HepG2 (cell line): ENCODE data around the gene KIF27. TPM values are rescaled to one million over a fixed set of nuclear protein-coding genes. Genes with fewer than 3 reads are reported as not detected.

Source experiments
- ATAC-seq: fragments of 200-7000 bp; cut with Tn5 transposase; 3 replicates; pipeline ENCODE4 v1.9.1; 2020; ENCODE audit warnings: mild to moderate bottlenecking, moderate library complexity
- BruUV-seq: library from RNA; stranded (reverse); fragments of 400-500 nt; replicated peaks from 2 replicates; lab custom pipeline; 2021; lab: Mats Ljungman, UMichigan
- CTCF ChIA-PET: fragments of 300-600 bp; formaldehyde crosslinking; extraction: SDS; loops from one replicate; lab custom pipeline; 2021; ENCODE audit warnings: low total read pairs, inconsistent platforms, low intra/inter-chr PET ratio; lab: Yijun Ruan, JAX
- POLR2A ChIA-PET: fragments of 350-600 bp; sonication (Branson Sonifier 250); formaldehyde crosslinking; loops from one replicate; lab custom pipeline; 2020; ENCODE audit warnings: antibody characterized with exemption, inconsistent platforms; lab: Yijun Ruan, JAX
- DNase-seq: peaks from one replicate; pipeline ENCODE4 v3.0.0-alpha.2; 2015; ENCODE audit warnings: low spot score
- FAIRE-seq: peaks from 3 replicates; lab custom pipeline; 2011; peaks lifted over from hg19 to GRCh38; lab: Jason Lieb, UNC
- H2AFZ ChIP-seq: one replicate; pipeline ENCODE4 v1.6.1; 2011; ENCODE audit warnings: low read length, inconsistent platforms
- H3K27ac ChIP-seq: fragments of 300-600 bp; 3 replicates; pipeline ENCODE4 v1.8.0; 2011; ENCODE audit warnings: mixed run types, mild to moderate bottlenecking, mixed read lengths, low read length, inconsistent platforms; ENCODE audit not compliant: insufficient read depth; ENCODE audit errors: extremely low read length
- H3K27me3 ChIP-seq, 2 experiments: fragments of 200-600 bp in 1 of 2; 2 replicates in 1 of 2; 3 replicates in 1 of 2; pipeline versions ENCODE4 v1.6.0 to v1.8.0; 2011; ENCODE audit warnings: low read length in 2 of 2, mild to moderate bottlenecking in 2 of 2, moderate library complexity in 2 of 2, inconsistent platforms in 1 of 2; ENCODE audit not compliant: insufficient read depth in 2 of 2, control insufficient read depth in 1 of 2
- H3K36me3 ChIP-seq, 2 experiments: fragments of 200-600 bp in 1 of 2; replicated peaks in 1 of 2; 2 replicates in 1 of 2; 3 replicates in 1 of 2; pipeline versions ENCODE4 v1.5.1 to v1.8.0; 2011; ENCODE audit warnings: low read length in 2 of 2, inconsistent platforms in 1 of 2; ENCODE audit not compliant: insufficient read depth in 2 of 2, control insufficient read depth in 1 of 2
- H3K4me1 ChIP-seq: 2 replicates; pipeline ENCODE4 v1.5.1; 2012; ENCODE audit warnings: low read length, inconsistent platforms; ENCODE audit not compliant: insufficient read depth
- H3K4me2 ChIP-seq: 2 replicates; pipeline ENCODE4 v1.6.0; 2011; ENCODE audit warnings: low read depth, low read length, inconsistent platforms
- H3K4me3 ChIP-seq, 3 experiments: fragments of 200-600 bp in 1 of 3; sonication (generic), shearing (Covaris generic) in 1 of 3; replicated peaks in 1 of 3; 2 replicates each; pipeline ENCODE4 v1.5.1; 2011 to 2016; ENCODE audit warnings: low read length in 3 of 3, inconsistent platforms in 2 of 3, low read depth in 2 of 3, mild to moderate bottlenecking in 2 of 3, control low read depth in 1 of 3, mixed read lengths in 1 of 3; ENCODE audit not compliant: insufficient read depth in 1 of 3
- H3K79me2 ChIP-seq: one replicate; pipeline ENCODE4 v1.6.1; 2011; ENCODE audit warnings: low read length, inconsistent platforms; ENCODE audit not compliant: insufficient read depth
- H3K9ac ChIP-seq: 2 replicates; pipeline ENCODE4 v1.6.0; 2011; ENCODE audit warnings: mild to moderate bottlenecking, low read depth, low read length, inconsistent platforms; ENCODE audit not compliant: insufficient read depth
- H3K9me3 ChIP-seq: 2 replicates; pipeline ENCODE4 v1.5.1; 2012; ENCODE audit warnings: mild to moderate bottlenecking, low read length
- H4K20me1 ChIP-seq: 2 replicates; pipeline ENCODE4 v1.6.0; 2011; ENCODE audit warnings: inconsistent platforms, mild to moderate bottlenecking, low read length, moderate library complexity; ENCODE audit not compliant: insufficient read depth
- AGO2 ChIP-seq: fragments of 200-400 bp; formaldehyde crosslinking; optimal IDR thresholded peaks from 2 replicates; pipeline ENCODE3; 2017; ENCODE audit warnings: mild to moderate bottlenecking, low read depth, low read length, moderate library complexity
- ISL2 ChIP-seq: sonication (generic); formaldehyde crosslinking; IDR thresholded peaks from 2 replicates; pipeline ENCODE4 v1.5.0; 2020; ENCODE audit warnings: missing genetic modification reagents
- KLF16 ChIP-seq, 2 experiments: sonication (generic) in 1 of 2; formaldehyde crosslinking in 1 of 2; IDR thresholded peaks; 2 replicates each; pipeline versions ENCODE4 v1.6.1 to v1.8.0; 2016 to 2023; ENCODE audit warnings: missing genetic modification reagents in 2 of 2, missing compliant biosample characterization in 1 of 2
- PAF1 ChIP-seq: IDR thresholded peaks from 2 replicates; pipeline ENCODE4 v1.6.1; 2016; ENCODE audit warnings: missing genetic modification reagents, missing compliant biosample characterization
- POLR2A ChIP-seq, 2 experiments: IDR thresholded peaks; 2 replicates each; pipeline ENCODE4 v1.6.1; 2011; ENCODE audit warnings: low read depth in 2 of 2, low read length in 2 of 2, mild to moderate bottlenecking in 1 of 2, moderate library complexity in 1 of 2; ENCODE audit not compliant: insufficient read depth in 1 of 2
- POLR2AphosphoS2 ChIP-seq: IDR thresholded peaks from 2 replicates; pipeline ENCODE4 v1.6.1; 2011; ENCODE audit warnings: low read depth, low read length, improper control_type of control experiment
- POLR2G ChIP-seq: fragments of 200-400 bp; formaldehyde crosslinking; IDR thresholded peaks from 2 replicates; pipeline ENCODE4 v1.6.1; 2018; ENCODE audit warnings: mild to moderate bottlenecking, low read depth, low read length, moderate library complexity
- RBM22 ChIP-seq: fragments of 200-400 bp; formaldehyde crosslinking; optimal IDR thresholded peaks from 2 replicates; pipeline ENCODE3; 2017; ENCODE audit warnings: mild to moderate bottlenecking, low read length, moderate library complexity
- SALL2 ChIP-seq: sonication (generic); formaldehyde crosslinking; IDR thresholded peaks from 2 replicates; pipeline ENCODE4 v1.8.1; 2023; ENCODE audit warnings: mild to moderate bottlenecking, missing genetic modification reagents, inconsistent platforms
- SOX6 ChIP-seq, 2 experiments: fragments of 450-650 bp in 1 of 2; sonication (generic) in 1 of 2; formaldehyde crosslinking in 1 of 2; IDR thresholded peaks; 2 replicates each; pipeline versions ENCODE4 v1.4.0 to v1.6.1; 2017 to 2020; ENCODE audit warnings: antibody characterized with exemption in 1 of 2, mild to moderate bottlenecking in 1 of 2, missing genetic modification reagents in 1 of 2
- ZNF646 ChIP-seq: sonication (generic); formaldehyde crosslinking; IDR thresholded peaks from 2 replicates; pipeline ENCODE4 v1.9.0; 2021; ENCODE audit warnings: mild to moderate bottlenecking, missing genetic modification reagents
- WGBS: methylation state at CpG from one replicate; pipeline ENCODE4 v1.1.6; 2017; ENCODE audit warnings: low lambda C conversion rate; 5-methylcytosine and 5-hydroxymethylcytosine counted together
- in situ Hi-C: cut with HindIII; loops from 2 replicates; pipeline ENCODE4 v1.10.0; 2017; ENCODE audit warnings: low pct_unique_long_range_greater_than_20kb; ENCODE audit not compliant: extremely low pct_ligation_motif_present
- intact Hi-C: fragments of 100-400 bp; cut with micrococcal nuclease; formaldehyde crosslinking; loops from one replicate; pipeline ENCODE4 v1.10.0; 2022; ENCODE audit not compliant: unreplicated experiment
- polyA plus RNA-seq, 8 experiments: library from polyadenylated mRNA; depleted of rRNA in 3 of 8; stranded (reverse) in 7 of 8; unstranded in 1 of 8; fragments of >200 nt; fragmentation: Illumina TruSeq in 4 of 8; extraction: Trizol in 4 of 8; gene quantifications; 2 replicates each; pipeline versions ENCODE4 v1.2.1 to v1.2.3, GENCODE V29; 2011 to 2016; ENCODE audit warnings: low read depth in 4 of 8, missing spikeins in 1 of 8, mixed read lengths in 1 of 8; ENCODE audit not compliant: insufficient read depth in 1 of 8
- total RNA-seq, 5 experiments: library from RNA; depleted of rRNA; stranded (reverse); fragments of >200 nt; fragmentation: Illumina TruSeq; extraction: Trizol; gene quantifications; 2 replicates each; pipeline ENCODE4 v1.2.3, GENCODE V29; 2016; ENCODE audit warnings: low read depth in 1 of 5
- TF ChIP-seq, protein P1 (sequence below): IDR thresholded peaks from 2 replicates; pipeline ENCODE4 v1.6.1; 2016; ENCODE audit warnings: missing genetic modification reagents, missing compliant biosample characterization
- TF ChIP-seq, protein P2 (sequence below), 2 experiments: sonication (generic) in 1 of 2; formaldehyde crosslinking in 1 of 2; IDR thresholded peaks; 2 replicates each; pipeline versions ENCODE4 v1.5.1 to v1.6.1; 2011 to 2020; ENCODE audit warnings: borderline replicate concordance in 1 of 2, low read depth in 1 of 2, low read length in 1 of 2, mild to moderate bottlenecking in 1 of 2, missing genetic modification reagents in 1 of 2, moderate library complexity in 1 of 2

Gene KIF27
- total and polyA plus RNA-seq, 2 of the 13 experiments (the other 11 are each of a cell fraction or from before 2014, with no cell fraction given) = 0.95 to 4.1 TPM

GRCh38 chr9:83965350-83966208, 44.3 kb upstream of the KIF27 start:
- peak; percentile 73 for DNase-seq
- ATAC-seq = peak; percentile 39
- H3K27me3 ChIP-seq = no peaks in the 10 kb centered on the region
- H2AFZ ChIP-seq = no peak overlapping the region
- intact Hi-C loops (no loop called here), in situ Hi-C loops (no loop called here)
- peak overlapping the region; percentile 17 for H3K27ac ChIP-seq
- H3K4me1 ChIP-seq = peaks cover 9% of the 10 kb centered on the region
- H3K9me3 ChIP-seq = no peaks in the 10 kb centered on the region
- no peak overlapping the region for H3K4me2 ChIP-seq
- BruUV-seq = no TSS peak
- H4K20me1 ChIP-seq = peaks cover 11% of the 10 kb centered on the region
- no peak overlapping the region for H3K4me3 ChIP-seq
- H3K36me3 ChIP-seq = peaks cover 3 to 23% of the 10 kb centered on the region in 2 experiments; a peak in 3 of 5 replicates
- H3K79me2 ChIP-seq = no peaks in the 10 kb centered on the region
- FAIRE-seq = no peak
- CTCF ChIA-PET = no interaction called here
- 72% methylated on average over 11 of the region's 11 CpGs for WGBS
- H3K9ac ChIP-seq = no peak overlapping the region
- POLR2A ChIA-PET = interaction anchor here (1.2 to 2.1 kb wide), 2 partner anchors 9 to 15 kb away, joined by 7 to 20 read pairs; partner anchors contain the start of genes HNRNPK and RMI1
- TF ChIP-seq POLR2A (IDR thresholded peaks at IDR 0.05; ENCODE audit: insufficient read depth in 1 of 2, low read depth in 2 of 2, low read length in 2 of 2) = peak; percentile 10 to 56; a peak in 3 of 4 replicates
- TF ChIP-seq, protein P1, sequence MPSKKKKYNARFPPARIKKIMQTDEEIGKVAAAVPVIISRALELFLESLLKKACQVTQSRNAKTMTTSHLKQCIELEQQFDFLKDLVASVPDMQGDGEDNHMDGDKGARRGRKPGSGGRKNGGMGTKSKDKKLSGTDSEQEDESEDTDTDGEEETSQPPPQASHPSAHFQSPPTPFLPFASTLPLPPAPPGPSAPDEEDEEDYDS = no peak
- peak; percentile 72; the same call in 1 of the 2 replicates for TF ChIP-seq POLR2G
- TF ChIP-seq, protein P2, sequence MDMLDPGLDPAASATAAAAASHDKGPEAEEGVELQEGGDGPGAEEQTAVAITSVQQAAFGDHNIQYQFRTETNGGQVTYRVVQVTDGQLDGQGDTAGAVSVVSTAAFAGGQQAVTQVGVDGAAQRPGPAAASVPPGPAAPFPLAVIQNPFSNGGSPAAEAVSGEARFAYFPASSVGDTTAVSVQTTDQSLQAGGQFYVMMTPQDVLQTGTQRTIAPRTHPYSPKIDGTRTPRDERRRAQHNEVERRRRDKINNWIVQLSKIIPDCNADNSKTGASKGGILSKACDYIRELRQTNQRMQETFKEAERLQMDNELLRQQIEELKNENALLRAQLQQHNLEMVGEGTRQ (IDR thresholded peaks at IDR 0.05; ENCODE audit: low read depth, low read length) = no peak
- TF ChIP-seq, protein P2 (CRISPR knock-in tag; IDR thresholded peaks at IDR 0.05; ENCODE audit: borderline replicate concordance) = no peak
- peak; percentile 79; the same call in 1 of the 2 replicates for TF ChIP-seq POLR2AphosphoS2
- no peak for TF ChIP-seq ISL2
- no peak for TF ChIP-seq ZNF646
- no peak for TF ChIP-seq SOX6 (IDR thresholded peaks at IDR 0.05)
- TF ChIP-seq SOX6 (CRISPR knock-in tag; IDR thresholded peaks at IDR 0.05) = 0 out of 2 replicates have a peak, but pooled peaks have one; percentile 15
- TF ChIP-seq RBM22 = peak; percentile 76
- peak; percentile 92; the same call in 1 of the 2 replicates for TF ChIP-seq PAF1 (CRISPR knock-in tag)
- peak; percentile 73 for TF ChIP-seq AGO2
- TF ChIP-seq SALL2 (CRISPR knock-in tag) = peak; percentile 49; the same call in 1 of the 2 replicates
- TF ChIP-seq KLF16 (CRISPR knock-in tag; IDR thresholded peaks at IDR 0.05) = 0 out of 4 replicates have a peak, but pooled peaks of 1 of the 2 experiments have one; percentile 32
